ENCODE measurements around the gene ZBTB7C.

- TF ChIP-seq EP300 (IDR thresholded peaks at IDR 0.05) (no peak), CTCF (IDR thresholded peaks at IDR 0.05) (no peak), POLR2AphosphoS5 (IDR thresholded peaks at IDR 0.05) (no peak)
Measured at GRCh38 chr18:48159816-48160215, 249.4 kb downstream of the ZBTB7C start.
